HG02885 (cell line): Measurements from ENCODE around the gene ZBED2.
"Not testable (repeated sequence)": the region's sequence is repeated elsewhere in the genome, so short reads cannot be mapped to it uniquely, and the experiment has no call there.

ENCODE experiments used
- ATAC-seq: cut with Tn5 transposase; IDR thresholded peaks from one replicate; pipeline ENCODE4 v1.9.1; 2021; ENCODE audit warnings: mild to moderate bottlenecking; ENCODE audit not compliant: unreplicated experiment, poor library complexity

Gene ZBED2

DNA sequence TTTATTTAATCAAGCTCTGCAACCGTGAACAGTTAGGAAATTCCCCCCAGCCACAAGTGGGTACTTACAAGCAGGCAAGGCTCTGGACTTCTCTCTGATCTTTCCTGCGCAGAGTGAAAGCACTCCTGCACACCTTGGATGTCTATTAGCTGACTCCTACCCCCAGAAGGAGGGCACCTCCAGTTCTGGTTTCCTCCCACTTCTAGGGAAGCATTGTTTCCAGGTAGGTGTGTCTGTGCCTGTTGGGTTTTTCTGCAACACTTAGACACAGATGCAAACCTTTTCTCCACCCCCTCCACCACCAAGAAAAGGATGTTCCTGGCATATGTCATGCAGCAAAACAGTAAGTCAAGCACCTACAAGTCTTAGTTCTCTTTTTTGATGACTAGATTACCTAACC lies at the start of gene ZBED2:
ZBED2 (minus strand) TSS at position 115 of the 400 bp plus-strand sequence. CDS start 1,145 bp downstream, outside the sequence.
- ATAC-seq: peak; percentile 67

- no peak for ATAC-seq
Observed at GRCh38 chr3:111639316-111639715, 44.2 kb upstream of the ZBED2 start.

- no peak for ATAC-seq
Observed at GRCh38 chr3:111636366-111636885, 41.3 kb upstream of the ZBED2 start.

- ATAC-seq: no peak
Observed at GRCh38 chr3:111635403-111635802, 40.3 kb upstream of the ZBED2 start.

- not testable (repeated sequence) for ATAC-seq
Observed at GRCh38 chr3:111630638-111631037, 35.5 kb upstream of the ZBED2 start.

GRCh38 chr3:111629018-111629417 lies 33.9 kb upstream of the ZBED2 start:
- ATAC-seq: not testable (repeated sequence)

DNA sequence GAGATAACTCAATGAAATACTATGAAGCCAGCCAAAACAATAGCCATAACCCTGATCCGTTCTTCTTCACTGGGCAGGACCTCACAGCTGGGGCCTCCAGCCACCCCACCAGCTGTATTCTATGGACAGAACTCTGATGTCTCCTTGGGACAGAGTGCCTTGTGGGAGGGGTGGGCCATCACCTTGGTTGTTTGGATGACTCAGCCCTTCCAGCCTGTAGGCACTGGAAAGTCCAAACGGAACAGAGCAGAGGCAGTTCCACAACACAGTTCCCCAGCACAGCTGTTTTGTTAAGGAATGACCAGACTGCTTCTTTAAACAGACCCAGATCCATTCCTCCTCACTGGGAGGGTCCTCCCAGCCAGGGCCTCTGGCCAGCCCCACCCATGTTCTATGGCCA lies 31.9 kb upstream of the ZBED2 start:
- ATAC-seq: no peak

DNA sequence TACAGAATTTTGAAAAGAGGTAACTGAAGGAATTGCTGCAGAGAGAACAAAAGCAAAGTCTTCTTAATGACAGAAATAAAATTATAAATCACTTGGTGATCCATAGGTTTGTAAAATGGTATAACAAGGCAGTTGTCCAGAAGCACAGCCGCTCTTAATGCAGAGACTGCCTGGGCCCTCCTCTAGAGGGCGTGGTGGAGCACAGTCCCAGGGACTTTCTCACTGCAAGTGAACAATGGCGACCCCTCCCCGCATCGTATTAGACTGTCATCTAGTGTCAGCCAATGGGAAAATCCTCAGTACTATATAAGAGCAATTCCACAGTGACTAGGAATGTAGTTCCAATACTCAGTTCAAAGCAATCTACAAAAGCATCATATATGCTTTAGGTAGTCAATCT lies 26.4 kb upstream of the ZBED2 start:
- no peak for ATAC-seq

- no peak for ATAC-seq
Observed at GRCh38 chr3:111619833-111620232, 24.7 kb upstream of the ZBED2 start.

DNA sequence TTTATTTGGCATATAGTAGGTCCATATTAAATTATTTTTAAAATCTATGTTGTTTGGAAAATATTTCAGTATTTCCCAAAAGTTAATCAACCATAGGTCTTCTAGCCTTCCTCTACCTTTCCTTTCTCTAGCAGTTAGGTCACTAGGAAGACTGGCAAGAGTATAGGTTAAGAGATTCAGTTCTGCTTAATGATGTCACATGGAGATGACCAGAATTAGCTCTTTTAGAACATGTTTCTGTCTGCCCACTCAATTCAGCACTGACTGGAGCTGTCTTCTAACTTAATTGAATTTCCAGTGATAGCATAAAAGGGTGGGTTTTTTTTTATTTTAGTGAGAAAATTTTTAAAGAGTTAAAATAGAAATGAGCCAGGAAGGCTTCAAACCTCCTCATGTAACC lies 23.8 kb upstream of the ZBED2 start:
- ATAC-seq: peak; percentile 57

- no peak for ATAC-seq
Observed at GRCh38 chr3:111617912-111618601, 22.9 kb upstream of the ZBED2 start.

DNA sequence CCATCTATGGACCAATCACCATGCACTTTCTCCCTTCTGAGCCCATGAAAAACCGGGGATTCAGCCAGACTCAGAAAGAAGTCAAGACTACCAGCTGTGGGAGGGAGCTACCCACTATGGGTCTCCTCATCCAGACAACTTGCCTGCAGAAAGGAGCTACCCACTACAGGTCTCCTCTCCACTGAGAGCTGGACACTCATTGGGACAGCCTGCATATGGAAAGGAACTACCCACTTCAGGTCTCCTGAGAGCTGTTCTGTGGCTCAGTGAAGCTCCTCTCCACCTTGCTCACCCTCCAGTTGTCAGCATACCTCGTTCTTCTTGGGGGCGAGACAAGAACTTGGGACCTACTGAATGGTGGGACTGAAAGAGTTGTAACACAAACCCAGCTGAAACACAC lies 22.3 kb upstream of the ZBED2 start:
- ATAC-seq: no peak

- peak; percentile 73 for ATAC-seq
Observed at GRCh38 chr3:111616417-111617105, 21.4 kb upstream of the ZBED2 start.

DNA sequence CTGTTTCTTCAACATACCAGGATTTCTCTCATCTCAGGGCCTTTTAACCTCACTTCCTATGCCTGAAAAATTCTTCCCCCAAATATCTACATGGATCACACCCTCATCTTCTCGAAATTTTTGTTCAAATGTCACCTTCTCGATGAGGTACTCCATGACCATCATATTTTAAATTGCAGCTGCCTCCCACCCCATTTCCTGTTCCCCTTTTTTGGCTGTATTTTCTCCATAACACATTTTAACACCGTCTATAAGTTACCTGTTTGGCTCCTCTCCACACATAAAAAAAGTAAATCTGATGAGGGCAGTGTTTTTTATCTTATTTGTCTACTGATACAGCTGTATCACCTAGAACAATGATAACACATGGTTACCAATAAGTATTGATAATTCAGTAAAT lies 20.7 kb upstream of the ZBED2 start:
- no peak for ATAC-seq

GRCh38 chr3:111613294-111613693 lies 18.1 kb upstream of the ZBED2 start:
- no peak for ATAC-seq

- ATAC-seq: peak; percentile 19
Observed at GRCh38 chr3:111610612-111611054, 15.5 kb upstream of the ZBED2 start.

DNA sequence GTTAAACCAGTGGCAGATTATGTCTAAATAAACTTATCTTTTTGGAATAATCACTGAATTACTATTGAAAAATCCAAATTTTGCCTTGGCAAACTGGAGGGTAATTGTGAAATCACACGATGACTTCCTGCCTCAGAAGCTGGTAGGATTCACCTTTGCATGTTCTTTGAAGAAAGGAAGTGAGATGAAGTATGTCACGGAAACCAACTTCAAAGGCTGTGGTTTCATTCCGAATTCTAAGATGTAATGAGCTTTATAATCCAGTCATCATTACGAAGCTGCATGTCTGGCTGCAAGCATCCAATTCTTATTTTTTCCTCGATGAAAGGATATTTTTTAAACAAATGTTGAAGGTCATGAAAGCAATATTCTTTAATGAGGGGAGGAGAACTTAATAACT lies 15.0 kb upstream of the ZBED2 start:
- ATAC-seq: peak; percentile 94

DNA sequence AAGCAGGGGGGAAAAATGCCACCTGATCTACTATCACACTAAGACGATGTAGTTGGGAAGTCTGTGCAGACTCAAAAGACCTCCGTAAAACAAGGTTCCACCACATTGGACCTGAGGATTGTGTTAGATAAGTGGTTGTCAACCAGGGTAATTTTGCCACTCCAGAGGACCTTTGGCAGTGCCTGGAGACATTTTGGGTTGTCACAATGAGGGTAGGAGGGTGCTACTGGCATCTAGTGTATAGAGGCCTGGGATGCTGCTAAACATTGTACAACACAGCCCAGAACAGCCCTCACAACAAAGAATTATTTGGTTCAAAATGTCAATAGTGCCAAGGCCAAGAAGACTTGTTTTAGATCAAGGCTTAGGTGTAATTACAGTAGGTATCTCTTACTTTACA lies 14.6 kb upstream of the ZBED2 start:
- ATAC-seq: no peak

DNA sequence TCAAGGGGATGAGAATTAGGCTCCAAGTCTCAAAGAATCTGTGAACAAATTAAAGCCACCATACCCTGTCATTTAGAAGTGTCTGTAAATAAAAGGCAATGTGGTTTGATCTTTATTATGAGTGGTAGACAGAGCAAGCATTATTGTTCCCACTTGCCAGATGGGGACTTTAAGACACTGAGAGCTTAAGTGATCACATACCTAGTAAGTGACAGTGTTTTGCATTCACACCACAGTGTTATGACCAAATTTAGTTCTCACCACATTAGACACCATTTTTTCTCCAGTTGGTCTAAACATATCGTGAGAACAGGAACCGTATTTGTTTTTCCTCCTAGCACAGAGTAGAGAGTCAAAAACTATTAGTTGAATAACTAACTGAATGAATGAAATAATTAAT lies 13.2 kb upstream of the ZBED2 start:
- ATAC-seq: peak; percentile 36

DNA sequence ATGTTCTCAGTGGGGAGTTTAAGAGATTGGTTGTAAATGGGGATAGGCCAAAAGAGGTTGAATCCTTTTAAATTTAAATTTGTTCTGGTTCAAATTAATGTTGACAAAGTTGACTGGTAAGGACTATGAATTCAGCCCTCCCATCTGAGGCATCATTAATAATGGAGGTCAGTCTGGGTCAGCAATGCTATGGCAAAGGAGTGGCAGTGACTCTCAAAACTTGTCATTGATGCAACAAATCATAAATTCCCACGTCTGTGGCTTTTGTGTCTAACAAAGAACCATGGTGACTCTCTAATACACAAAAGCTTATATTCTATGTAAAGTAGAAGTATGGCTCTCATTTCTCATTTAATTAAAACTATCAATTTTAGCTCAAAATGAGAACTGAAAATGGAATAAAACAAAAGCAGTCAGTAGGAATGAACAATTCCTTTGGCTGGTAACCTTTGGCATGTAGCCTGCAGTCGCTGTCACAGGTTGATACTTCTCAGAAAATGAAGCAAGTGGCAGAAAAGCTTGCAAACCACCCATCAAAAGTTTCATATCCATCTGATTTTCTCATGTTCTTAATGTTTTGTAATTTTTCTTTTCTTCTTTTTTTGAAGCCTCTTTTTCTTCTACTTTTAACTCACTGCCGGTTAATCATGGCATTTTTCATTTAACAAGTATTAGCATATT lies 12.2 kb upstream of the ZBED2 start:
- ATAC-seq: no peak

DNA sequence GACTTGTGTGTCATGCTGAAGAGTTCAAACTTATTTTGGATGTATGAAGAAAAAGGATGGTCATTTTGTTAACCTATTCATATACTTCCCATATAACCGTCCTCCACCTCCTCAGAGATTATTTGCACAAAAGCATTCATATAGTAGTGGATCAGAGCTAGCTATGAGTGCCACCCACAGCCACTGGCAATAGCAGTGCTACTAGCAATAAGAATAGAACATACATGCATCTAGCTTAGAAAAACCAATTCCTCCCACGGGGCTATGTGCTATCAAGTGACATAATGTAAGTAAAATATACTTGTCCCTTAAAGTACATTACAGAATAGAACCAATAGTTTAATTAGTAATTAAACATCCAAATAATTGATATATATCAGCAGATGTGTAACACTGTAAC lies 10.3 kb upstream of the ZBED2 start:
- no peak for ATAC-seq
